H9 (cell line): ENCODE results near the gene DOCK1. TPM values are rescaled to one million over a fixed set of nuclear protein-coding genes. Genes with fewer than 3 reads are reported as not detected.
A peak's percentile ranks its signal among the peaks of the same experiment; 100 is the strongest.

Experiments
- DNase-seq: peaks from one replicate; pipeline ENCODE4 v3.0.0-alpha.2; 2017
- H2AFZ ChIP-seq: one replicate; pipeline ENCODE4 v1.6.1; 2013; ENCODE audit warnings: mild to moderate bottlenecking, low read length, control low read depth, moderate library complexity
- H2AK5ac ChIP-seq: 2 replicates; pipeline ENCODE4 v1.6.1; 2013; ENCODE audit warnings: low read length, control low read depth, mixed read lengths; ENCODE audit not compliant: insufficient read length
- H2BK120ac ChIP-seq: one replicate; pipeline ENCODE4 v1.6.1; 2013; ENCODE audit warnings: low read depth, mild to moderate bottlenecking, low read length, control low read depth, inconsistent platforms; ENCODE audit not compliant: poor library complexity, severe bottlenecking
- H2BK12ac ChIP-seq: 2 replicates; pipeline ENCODE4 v1.6.1; 2013; ENCODE audit warnings: low read length, control low read depth, mixed read lengths, low read depth; ENCODE audit not compliant: insufficient read length
- H2BK15ac ChIP-seq: 2 replicates; pipeline ENCODE4 v1.6.1; 2013; ENCODE audit warnings: low read depth, low read length, control low read depth
- H2BK20ac ChIP-seq: one replicate; pipeline ENCODE4 v1.6.1; 2013; ENCODE audit warnings: low read depth, mild to moderate bottlenecking, low read length, control low read depth, inconsistent platforms; ENCODE audit not compliant: poor library complexity, severe bottlenecking
- H2BK5ac ChIP-seq: 2 replicates; pipeline ENCODE4 v1.6.1; 2013; ENCODE audit warnings: low read length, control low read depth, mixed read lengths; ENCODE audit not compliant: insufficient read length
- H3K14ac ChIP-seq: 2 replicates; pipeline ENCODE4 v1.6.1; 2013; ENCODE audit warnings: low read length, control low read depth; ENCODE audit not compliant: insufficient read depth
- H3K18ac ChIP-seq: 2 replicates; pipeline ENCODE4 v1.6.1; 2013; ENCODE audit warnings: low read depth, mild to moderate bottlenecking, mixed read lengths, low read length, control low read depth; ENCODE audit not compliant: insufficient read length
- H3K23ac ChIP-seq: 2 replicates; pipeline ENCODE4 v1.6.1; 2013; ENCODE audit warnings: low read length, control low read depth, mixed read lengths, low read depth; ENCODE audit not compliant: insufficient read length
- H3K23me2 ChIP-seq: 2 replicates; pipeline ENCODE4 v1.6.1; 2013; ENCODE audit warnings: low read depth, mild to moderate bottlenecking, mixed read lengths, low read length, control low read depth; ENCODE audit not compliant: insufficient read length, poor library complexity, severe bottlenecking
- H3K27ac ChIP-seq: 2 replicates; pipeline ENCODE4 v1.5.1; 2013; ENCODE audit warnings: low read length, control low read depth, mixed read lengths, low read depth; ENCODE audit not compliant: insufficient read length
- H3K27me3 ChIP-seq: 2 replicates; pipeline ENCODE4 v1.6.1; 2013; ENCODE audit warnings: low read length, control low read depth, inconsistent platforms; ENCODE audit not compliant: insufficient read depth
- H3K4ac ChIP-seq: 2 replicates; pipeline ENCODE4 v1.6.1; 2013; ENCODE audit warnings: low read depth, mild to moderate bottlenecking, control low read depth, inconsistent platforms, low read length, moderate library complexity
- H3K4me1 ChIP-seq: 2 replicates; pipeline ENCODE4 v1.6.1; 2013; ENCODE audit warnings: low read length, control low read depth, inconsistent platforms; ENCODE audit not compliant: insufficient read depth
- H3K4me2 ChIP-seq: 2 replicates; pipeline ENCODE4 v1.6.1; 2013; ENCODE audit warnings: low read length, control low read depth, mixed read lengths; ENCODE audit not compliant: insufficient read length, insufficient read depth
- H3K56ac ChIP-seq: 2 replicates; pipeline ENCODE4 v1.6.1; 2013; ENCODE audit warnings: low read depth, mild to moderate bottlenecking, mixed read lengths, low read length, control low read depth; ENCODE audit not compliant: insufficient read length
- H3K79me1 ChIP-seq: 2 replicates; pipeline ENCODE4 v1.6.1; 2013; ENCODE audit warnings: low read depth, mild to moderate bottlenecking, moderate library complexity, low read length, control low read depth, inconsistent platforms; ENCODE audit not compliant: insufficient read depth, poor library complexity, severe bottlenecking
- H3K79me2 ChIP-seq: 2 replicates; pipeline ENCODE4 v1.6.1; 2013; ENCODE audit warnings: low read length, control low read depth, inconsistent platforms; ENCODE audit not compliant: insufficient read depth
- H3K9ac ChIP-seq: 2 replicates; pipeline ENCODE4 v1.6.1; 2013; ENCODE audit warnings: low read length, control low read depth, mixed read lengths; ENCODE audit not compliant: insufficient read length; ENCODE audit errors: extremely low read depth
- H3K9me3 ChIP-seq: one replicate; pipeline ENCODE4 v1.6.1; 2013; ENCODE audit warnings: low read depth, low read length, inconsistent platforms; ENCODE audit not compliant: control insufficient read depth
- H3T11ph ChIP-seq: one replicate; pipeline ENCODE4 v1.6.1; 2013; ENCODE audit warnings: mild to moderate bottlenecking, low read length, control low read depth, inconsistent platforms
- H4K20me1 ChIP-seq: one replicate; pipeline ENCODE4 v1.6.1; 2013; ENCODE audit not compliant: control insufficient read depth, insufficient read length, insufficient read depth
- H4K5ac ChIP-seq: 2 replicates; pipeline ENCODE4 v1.6.1; 2013; ENCODE audit warnings: low read depth, mild to moderate bottlenecking, mixed read lengths, low read length, control low read depth; ENCODE audit not compliant: insufficient read length
- H4K8ac ChIP-seq: replicated peaks from 2 replicates; pipeline ENCODE4 v1.6.1; 2013; ENCODE audit warnings: low read length, control low read depth, mixed read lengths, low read depth; ENCODE audit not compliant: insufficient read length
- H4K91ac ChIP-seq: 2 replicates; pipeline ENCODE4 v1.6.1; 2013; ENCODE audit warnings: low read depth, mild to moderate bottlenecking, moderate library complexity, mixed read lengths, low read length, control low read depth; ENCODE audit not compliant: insufficient read length
- H3K27ac Mint-ChIP-seq, 3 experiments: 2 replicates in 2 of 3; 3 replicates in 1 of 3; pipeline ENCODE4 v1.8.0; 2020 to 2021; ENCODE audit warnings: mixed read lengths in 3 of 3, mild to moderate bottlenecking in 1 of 3, moderate library complexity in 1 of 3
- H3K27me3 Mint-ChIP-seq: 2 replicates; pipeline ENCODE4 v1.8.0; 2021; ENCODE audit warnings: low read depth, mild to moderate bottlenecking, moderate library complexity, mixed read lengths
- H3K36me3 Mint-ChIP-seq, 3 experiments: 2 replicates in 2 of 3; 3 replicates in 1 of 3; pipeline ENCODE4 v1.8.0; 2020 to 2021; ENCODE audit warnings: low read depth in 3 of 3, mixed read lengths in 3 of 3; ENCODE audit not compliant: insufficient read depth in 1 of 3
- H3K4me1 Mint-ChIP-seq, 2 experiments: 2 replicates each; pipeline ENCODE4 v1.8.0; 2020; ENCODE audit warnings: mixed read lengths in 2 of 2
- H3K4me3 Mint-ChIP-seq, 2 experiments: 2 replicates in 1 of 2; 3 replicates in 1 of 2; pipeline ENCODE4 v1.8.0; 2020 to 2021; ENCODE audit warnings: mild to moderate bottlenecking in 2 of 2, mixed read lengths in 2 of 2, moderate library complexity in 1 of 2
- H3K9me3 Mint-ChIP-seq, 2 experiments: 2 replicates in 1 of 2; 3 replicates in 1 of 2; pipeline ENCODE4 v1.8.0; 2020; ENCODE audit warnings: mild to moderate bottlenecking in 2 of 2, mixed read lengths in 2 of 2, moderate library complexity in 1 of 2
- CTCF ChIP-seq: fragments of 200-600 bp; sonication (generic); conservative IDR thresholded peaks from 3 replicates; pipeline ENCODE4 v1.8.0; 2021; ENCODE audit warnings: antibody characterized with exemption, mild to moderate bottlenecking
- WGBS: extraction: QIAGEN DNeasy Blood & Tissue Kit; methylation state at CpG from one replicate; pipeline ENCODE4 v1.1.7; 2013; ENCODE audit warnings: missing lambda C conversion rate, low lambda C conversion rate, mixed read lengths; ENCODE audit not compliant: insufficient read length; ENCODE audit errors: extremely low coverage; 5-methylcytosine and 5-hydroxymethylcytosine counted together
- total RNA-seq: library from RNA; stranded (reverse); gene quantifications from 2 replicates; pipeline ENCODE4 v1.2.1, GENCODE V29; 2021

The DOCK1 gene
- total RNA-seq, 1 experiment from 2014 or later = 57.0 TPM

DNA sequence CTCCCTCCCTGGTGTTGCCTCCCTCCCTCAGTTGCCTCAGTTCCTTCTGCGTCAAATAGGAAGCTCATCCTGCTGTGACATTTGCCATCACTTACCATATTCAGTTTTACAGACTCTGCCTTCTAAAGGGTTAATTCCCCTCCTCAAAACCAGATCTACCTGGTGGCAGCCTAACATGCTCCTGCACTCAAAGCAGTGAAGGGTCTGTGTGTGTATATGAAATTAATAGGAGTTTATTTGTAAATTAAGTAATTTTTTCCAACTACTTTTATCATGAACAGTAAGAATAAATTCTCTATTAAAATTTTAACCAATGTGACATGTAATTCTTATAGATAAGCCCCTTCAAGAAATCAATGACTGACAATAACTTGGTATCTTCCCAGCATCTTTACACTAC lies 449.8 kb downstream of the DOCK1 start:
- TF ChIP-seq CTCF = peak; percentile 54
- Histone ChIP-seq H2AK5ac (no peak overlapping the region), H2BK120ac (no peak overlapping the region), H3K56ac (no peak overlapping the region), H2BK15ac (no peak overlapping the region), H3K14ac (no peak overlapping the region), H4K20me1 (no peaks in the 10 kb centered on the region), H3K9me3 (no peaks in the 10 kb centered on the region), H3K4ac (no peak overlapping the region), H2BK12ac (no peak overlapping the region), H2BK20ac (no peak overlapping the region), H3K18ac (no peak overlapping the region), H3K4me1 (0 out of 2 replicates have a peak, but pooled peaks cover 2% of the 10 kb centered on the region), H4K5ac (no peak overlapping the region), H2AFZ (no peak overlapping the region), H3K4me2 (no peak overlapping the region), H3K27ac (no peak overlapping the region), H3K79me1 (no peaks in the 10 kb centered on the region), H3K23me2 (no peaks in the 10 kb centered on the region), H3K9ac (no peak overlapping the region), H3K27me3 (no peaks in the 10 kb centered on the region), H4K8ac (no peak overlapping the region), H4K91ac (no peak overlapping the region), H3T11ph (no peak overlapping the region), H3K79me2 (no peaks in the 10 kb centered on the region), H3K23ac (no peak overlapping the region), H2BK5ac (no peak overlapping the region)
- H3K4me3 Mint-ChIP-seq = no peak overlapping the region
- H3K36me3 Mint-ChIP-seq = peaks cover 0 to 5% (median 0%) of the 10 kb centered on the region in 3 experiments; a peak in 1 of 7 replicates
- WGBS = no CpG with 5 or more reads among the region's 1 CpG
- H3K4me1 Mint-ChIP-seq = peaks cover 12 to 28% of the 10 kb centered on the region in 2 experiments
- H3K27ac Mint-ChIP-seq = no peak overlapping the region
- H3K27me3 Mint-ChIP-seq = no peaks in the 10 kb centered on the region
- no peaks in the 10 kb centered on the region for H3K9me3 Mint-ChIP-seq
- DNase-seq = no peak
